HG02588 (cell line): ENCODE results near the gene TPD52L2.

Source experiments
- ATAC-seq: cut with Tn5 transposase; IDR thresholded peaks from one replicate; pipeline ENCODE4 v1.9.1; 2021; ENCODE audit warnings: mild to moderate bottlenecking, moderate library complexity; ENCODE audit not compliant: unreplicated experiment

TPD52L2 gene

GRCh38 chr20:63864978-63865640 lies at the start of gene TPD52L2:
TPD52L2 (plus strand) TSS chr20:63865270; CDS start chr20:63865366, 96 bp downstream.
- ATAC-seq, result peak; percentile 71

DNA sequence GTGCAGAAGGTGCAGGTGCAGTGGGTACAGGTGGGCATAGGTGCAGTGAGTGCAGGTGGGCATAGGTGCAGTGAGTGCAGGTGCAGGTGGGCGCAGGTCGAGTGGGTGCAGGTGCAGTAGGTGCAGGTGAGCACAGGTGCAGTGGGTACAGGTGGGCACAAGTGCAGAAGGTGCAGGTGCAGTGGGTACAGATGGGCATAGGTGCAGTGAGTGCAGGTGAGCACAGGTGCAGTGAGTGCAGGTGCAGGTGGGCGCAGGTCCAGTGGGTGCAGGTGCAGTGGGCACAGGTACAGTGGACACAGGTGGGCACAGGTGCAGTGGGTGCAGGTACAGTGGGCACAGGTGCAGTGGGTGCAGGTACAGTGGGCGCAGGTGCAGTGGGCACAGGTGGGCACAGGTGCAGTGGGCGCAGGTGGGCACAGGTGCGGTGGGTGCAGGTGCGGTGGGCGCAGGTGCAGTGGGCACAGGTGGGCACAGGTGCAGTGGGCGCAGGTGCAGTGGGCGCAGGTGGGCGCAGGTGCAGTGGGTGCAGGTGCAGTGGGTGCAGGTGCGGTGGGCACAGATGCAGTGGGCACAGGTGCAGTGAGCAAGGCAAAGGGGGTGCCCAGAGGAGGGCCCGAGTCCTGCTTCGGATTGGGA lies 49.3 kb upstream of the TPD52L2 start:
- no peak for ATAC-seq

GRCh38 chr20:63819224-63819921 lies 45.7 kb upstream of the TPD52L2 start:
- no peak for ATAC-seq

- ATAC-seq, result no peak
These were observed 43.3 kb upstream of the TPD52L2 start for GRCh38 chr20:63821811-63822210.

GRCh38 chr20:63822276-63822696 lies 42.8 kb upstream of the TPD52L2 start:
- no peak for ATAC-seq

DNA sequence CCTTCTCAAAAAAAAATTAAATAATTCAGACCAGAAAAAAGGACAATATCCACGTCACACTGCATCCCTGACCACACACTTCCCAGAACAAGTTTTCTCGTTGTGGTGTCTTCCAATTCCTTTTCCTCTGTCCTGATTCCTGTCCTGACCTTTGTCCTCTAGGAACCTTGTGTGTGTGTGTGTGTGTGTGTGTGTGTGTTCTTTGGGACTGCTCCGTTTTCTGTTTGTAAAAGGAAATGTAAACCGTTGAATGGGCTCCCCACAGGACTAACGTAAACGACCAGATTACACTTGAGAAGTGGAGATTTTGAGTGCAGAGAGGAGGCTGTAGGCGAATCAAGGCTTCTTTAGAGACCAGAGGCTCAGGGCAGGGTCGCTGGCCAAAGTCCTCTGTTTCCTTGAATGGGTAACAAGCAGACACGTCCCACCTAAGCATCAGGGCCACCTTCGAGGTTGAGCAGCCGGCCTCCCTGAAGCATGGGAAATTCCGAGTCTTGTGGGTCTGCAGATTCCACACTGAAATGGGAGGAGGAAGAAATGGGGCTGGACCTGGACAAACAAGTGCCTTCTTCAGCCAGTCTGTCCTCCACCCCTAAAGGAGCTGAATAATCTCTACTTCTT lies 41.3 kb upstream of the TPD52L2 start:
- no peak for ATAC-seq

- ATAC-seq, result no peak
These were observed 39.5 kb upstream of the TPD52L2 start for GRCh38 chr20:63825331-63826118.

- ATAC-seq, result no peak
These were observed 38.3 kb upstream of the TPD52L2 start for GRCh38 chr20:63826753-63827152.

DNA sequence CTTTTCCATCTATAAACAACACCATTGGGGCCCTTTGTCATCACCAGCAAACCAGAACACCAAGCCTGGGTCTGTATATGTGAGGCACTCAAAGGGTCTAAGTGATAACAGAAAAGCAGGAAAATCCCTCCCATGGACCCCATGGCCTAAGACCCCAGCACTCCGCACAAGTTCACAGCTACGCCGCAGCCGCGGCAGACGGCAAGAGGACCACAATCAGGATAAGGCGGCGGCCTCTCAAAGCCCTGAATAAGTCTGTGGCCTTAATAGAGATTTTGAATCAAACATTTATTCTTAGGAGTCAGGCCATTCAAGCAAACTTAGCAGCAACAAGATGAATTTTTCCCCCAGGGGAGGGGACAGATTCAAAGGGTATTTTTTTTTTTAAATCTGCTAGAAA lies 36.9 kb upstream of the TPD52L2 start:
- no peak for ATAC-seq

GRCh38 chr20:63828545-63828944 lies 36.5 kb upstream of the TPD52L2 start:
- ATAC-seq, result no peak

DNA sequence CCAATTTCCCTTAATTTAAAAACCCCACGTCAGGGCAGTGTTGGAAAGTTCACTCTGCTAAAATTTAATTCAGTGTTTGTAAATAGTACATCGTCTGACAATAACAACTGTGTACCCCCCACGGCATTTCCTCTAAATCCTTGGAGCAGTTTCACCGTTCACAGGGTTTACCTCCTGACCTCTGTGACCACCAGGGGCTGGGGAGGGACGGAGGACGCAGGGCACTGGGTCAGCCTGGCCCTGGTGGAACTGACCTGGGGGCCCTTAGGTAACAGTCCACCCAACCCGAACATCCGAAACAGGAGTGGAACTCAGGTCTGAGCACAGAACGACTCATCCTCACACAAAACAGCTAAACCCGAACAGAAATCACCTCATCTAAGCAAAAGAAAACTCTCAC lies 36.1 kb upstream of the TPD52L2 start:
- no peak for ATAC-seq

DNA sequence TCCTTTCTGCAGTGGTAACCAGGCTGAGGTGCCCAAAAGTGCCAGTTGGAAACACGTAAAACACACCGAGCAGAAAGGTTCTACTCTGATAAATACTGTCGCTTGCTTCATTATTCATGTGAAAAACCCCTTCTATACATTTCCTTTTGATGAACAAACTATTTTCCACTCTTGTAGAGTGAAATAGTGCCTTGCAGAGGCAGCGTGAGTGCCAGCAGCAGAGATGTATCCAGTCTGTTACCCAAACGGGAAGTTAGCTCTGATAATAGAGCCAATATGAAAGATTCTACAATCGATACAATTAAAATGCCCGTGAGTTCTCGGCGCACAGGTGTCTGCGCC lies 35.5 kb upstream of the TPD52L2 start:
- ATAC-seq, result no peak

DNA sequence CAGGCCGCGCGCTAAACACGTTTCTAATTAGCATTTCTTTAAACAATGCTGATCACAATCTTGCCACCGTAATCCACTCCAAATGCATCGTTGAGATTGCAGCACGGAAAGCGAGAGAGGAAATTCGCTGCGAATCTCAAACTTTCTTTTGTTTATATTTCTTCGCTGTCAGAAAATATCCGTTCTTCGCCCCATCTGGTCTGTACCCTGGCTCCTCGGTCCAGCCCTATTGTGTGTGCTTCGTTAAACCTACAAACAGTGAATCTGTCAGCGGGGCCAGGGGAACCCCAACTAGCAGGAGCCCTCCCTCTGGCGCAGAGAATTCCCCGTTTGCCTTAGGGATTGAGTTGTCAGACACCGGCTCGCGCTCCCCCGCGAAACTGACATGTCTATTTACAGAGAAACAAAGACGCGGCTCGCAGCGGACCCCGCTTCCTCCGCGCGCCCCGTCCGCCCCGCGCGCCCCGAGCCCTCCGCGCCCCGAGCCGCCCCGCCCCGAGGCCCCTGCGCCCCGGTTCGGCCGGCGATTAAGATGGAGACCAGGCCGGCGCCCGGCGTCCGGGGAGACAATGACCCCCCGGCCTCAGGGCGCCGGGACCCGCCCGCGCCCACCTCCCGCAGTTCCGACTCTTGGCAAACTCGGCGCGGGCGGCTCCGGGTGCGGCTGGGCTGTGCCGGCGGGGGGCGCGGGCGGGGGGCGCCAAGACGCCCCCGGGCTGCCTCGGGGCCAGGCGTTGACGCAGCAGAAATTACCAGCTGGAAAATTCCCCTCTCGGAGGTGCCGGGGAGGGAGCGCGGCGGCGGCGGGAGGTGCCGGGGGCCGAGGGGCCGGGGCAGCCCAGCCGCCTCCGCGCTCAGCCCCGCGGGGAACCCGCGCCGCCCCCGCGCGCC lies 34.9 kb upstream of the TPD52L2 start:
- peak; percentile 26 for ATAC-seq

DNA sequence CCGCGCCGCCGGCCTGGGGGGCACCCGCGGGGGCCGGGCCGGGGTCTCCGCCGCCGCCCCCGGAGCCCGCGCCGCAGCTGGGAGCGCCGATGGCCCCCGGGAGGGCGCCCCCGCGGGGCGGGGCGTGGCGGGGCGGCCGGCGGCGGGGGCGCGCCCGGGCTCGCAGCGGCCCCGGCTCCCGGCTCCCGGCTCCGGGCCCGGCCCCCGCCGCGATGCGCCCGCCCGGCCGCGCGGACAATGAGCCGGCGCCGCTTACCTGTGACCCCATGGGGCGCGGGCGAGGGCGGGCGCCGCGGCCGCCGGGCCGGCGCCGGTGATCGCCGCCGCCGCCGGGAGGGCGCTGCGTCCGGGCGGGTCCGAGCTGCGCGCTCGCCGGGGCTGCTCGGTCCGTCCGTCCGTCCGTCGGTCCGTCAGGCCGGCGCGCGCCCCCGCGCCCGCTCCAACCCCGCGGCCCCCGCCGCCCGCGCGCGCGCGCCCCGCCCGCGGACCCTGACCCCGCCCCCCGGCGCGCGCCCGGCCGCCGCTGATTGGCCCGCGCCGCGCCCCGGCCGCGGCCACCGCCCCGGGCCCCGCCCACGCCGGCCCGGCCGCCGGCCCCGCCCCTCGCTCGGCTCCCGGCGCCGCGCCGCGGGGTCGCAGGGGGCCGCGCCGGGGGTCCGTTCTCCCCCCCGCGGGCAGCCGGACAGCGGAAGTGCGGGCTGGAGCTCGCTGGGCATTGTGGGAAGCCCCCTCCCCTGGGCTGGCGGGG lies 34.1 kb upstream of the TPD52L2 start, which contains the start of gene ZBTB46:
Gene ZBTB46 (minus strand): TSS at position 424 of the 748 bp plus-strand sequence. CDS start 40,507 bp downstream, outside the sequence.
- peak; percentile 51 for ATAC-seq

GRCh38 chr20:63831646-63831992 lies 33.5 kb upstream of the TPD52L2 start:
- peak; percentile 11 for ATAC-seq

DNA sequence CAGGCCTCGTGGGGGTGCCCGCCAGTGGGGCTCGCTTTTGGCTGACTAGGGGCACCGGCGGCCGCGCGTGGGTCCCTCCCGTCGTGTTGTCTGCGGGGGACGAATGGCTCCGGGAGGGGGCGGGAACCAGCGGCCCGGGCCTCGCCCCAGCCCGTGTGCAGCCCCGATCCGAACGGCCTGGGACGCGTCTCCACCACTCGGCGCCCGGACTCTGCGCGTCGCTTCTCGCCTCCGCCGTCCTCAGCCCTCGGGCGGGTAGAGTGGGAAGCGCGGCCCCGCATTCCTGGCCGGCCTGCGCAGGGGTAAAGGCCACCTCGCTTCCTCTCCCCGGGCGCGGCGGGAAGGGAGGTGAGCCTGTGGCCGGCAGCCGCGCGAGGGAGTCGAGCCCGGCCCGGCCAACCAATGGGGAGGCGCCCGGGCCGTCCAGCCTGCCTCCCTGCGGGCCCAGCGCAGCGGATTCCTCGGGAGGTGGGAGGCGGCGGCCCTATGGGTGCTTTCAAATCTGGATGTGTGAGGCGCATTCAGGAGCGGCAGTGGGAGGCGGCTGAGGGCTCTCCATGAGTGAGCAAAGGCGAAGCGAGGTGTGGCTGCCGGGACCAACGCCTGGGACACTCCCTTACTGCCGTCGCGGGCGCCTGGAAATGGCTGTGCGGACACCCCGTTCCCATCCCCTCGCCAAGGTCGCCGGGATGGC lies 32.9 kb upstream of the TPD52L2 start:
- ATAC-seq, result no peak

- no peak for ATAC-seq
These were observed 31.1 kb upstream of the TPD52L2 start for GRCh38 chr20:63833776-63834490.

DNA sequence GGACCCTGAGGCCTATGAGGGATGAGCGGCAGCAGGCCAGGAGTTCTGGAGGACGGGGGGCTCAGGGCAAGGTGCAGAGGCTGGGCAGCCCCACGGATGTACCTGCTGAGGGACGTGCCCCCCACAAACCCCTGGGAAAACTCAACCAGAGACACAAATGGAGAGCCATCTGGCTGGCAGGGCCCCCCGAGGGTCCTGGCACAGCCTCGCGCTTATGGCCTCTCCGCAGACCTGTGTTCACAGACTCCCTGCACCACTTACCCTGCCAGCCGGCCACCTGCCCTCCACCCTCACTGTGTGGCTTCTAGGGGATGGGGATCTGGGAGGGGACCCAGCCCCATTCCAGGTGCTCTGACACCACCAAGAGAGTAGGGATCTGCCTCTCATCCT lies 30.6 kb upstream of the TPD52L2 start:
- ATAC-seq, result no peak
